HPDE6-E6E7 (cell line): ENCODE data around the gene VN1R5.
"Not testable (repeated sequence)": the region's sequence is repeated elsewhere in the genome, so short reads cannot be mapped to it uniquely, and the experiment has no call there.

ENCODE experiments used
- DNase-seq: peaks from one replicate; pipeline ENCODE4 v3.0.0; 2011; ENCODE audit warnings: missing footprints; ENCODE audit errors: extremely low spot score

The VN1R5 gene

GRCh38 chr1:247273013-247273412 is 17.1 kb downstream of the VN1R5 start:
- no peak for DNase-seq

DNA sequence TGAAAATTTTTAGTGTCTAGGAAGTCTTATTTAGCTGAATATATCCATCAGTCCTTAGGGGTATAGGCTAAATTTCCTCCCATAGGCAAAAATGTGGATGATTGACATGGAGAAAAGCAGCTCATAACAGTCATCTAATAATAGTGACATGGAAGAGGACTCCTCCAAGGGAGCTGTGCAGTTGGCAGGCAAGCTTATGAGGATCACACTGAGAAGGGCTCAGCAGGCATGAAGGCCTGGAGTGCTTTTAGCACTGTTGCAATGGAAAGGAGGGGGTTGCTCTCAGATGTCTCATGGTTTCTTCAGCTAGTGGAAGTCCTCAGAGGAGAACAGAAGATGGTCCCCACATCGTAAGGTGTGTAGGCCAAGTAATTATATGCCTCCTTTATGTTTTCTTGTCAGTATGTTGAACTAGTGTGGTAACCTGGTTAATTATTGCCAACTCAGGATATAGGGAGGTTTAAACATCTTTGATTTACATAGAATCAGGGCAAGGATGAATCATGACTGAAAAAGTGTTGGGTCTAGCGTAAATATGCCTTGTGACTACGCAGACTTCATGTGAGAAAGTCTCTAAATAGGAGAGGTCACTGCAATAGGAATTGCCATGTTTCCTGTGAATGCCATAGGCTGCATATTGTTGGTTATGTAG is 18.9 kb downstream of the VN1R5 start:
- DNase-seq, result no peak

DNA sequence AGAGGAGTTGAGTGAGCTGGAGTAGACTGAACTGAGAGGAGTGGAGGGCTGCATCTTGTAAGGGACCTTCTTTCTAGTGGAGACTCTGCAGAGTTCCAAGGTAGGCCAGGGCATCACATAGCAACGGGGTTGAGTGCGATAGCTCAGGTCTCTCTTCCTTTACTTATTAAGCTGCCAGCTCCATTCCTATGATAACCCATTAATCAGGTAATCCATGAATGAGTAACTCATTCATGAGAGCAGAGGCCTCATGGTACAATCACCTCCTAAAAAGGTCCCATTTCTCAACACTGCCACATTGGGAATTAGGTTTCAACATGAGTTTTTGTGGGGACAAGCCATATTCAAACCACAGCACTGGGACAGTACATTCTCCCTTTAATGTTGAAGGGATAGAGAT is 21.3 kb downstream of the VN1R5 start:
- no peak for DNase-seq

DNA sequence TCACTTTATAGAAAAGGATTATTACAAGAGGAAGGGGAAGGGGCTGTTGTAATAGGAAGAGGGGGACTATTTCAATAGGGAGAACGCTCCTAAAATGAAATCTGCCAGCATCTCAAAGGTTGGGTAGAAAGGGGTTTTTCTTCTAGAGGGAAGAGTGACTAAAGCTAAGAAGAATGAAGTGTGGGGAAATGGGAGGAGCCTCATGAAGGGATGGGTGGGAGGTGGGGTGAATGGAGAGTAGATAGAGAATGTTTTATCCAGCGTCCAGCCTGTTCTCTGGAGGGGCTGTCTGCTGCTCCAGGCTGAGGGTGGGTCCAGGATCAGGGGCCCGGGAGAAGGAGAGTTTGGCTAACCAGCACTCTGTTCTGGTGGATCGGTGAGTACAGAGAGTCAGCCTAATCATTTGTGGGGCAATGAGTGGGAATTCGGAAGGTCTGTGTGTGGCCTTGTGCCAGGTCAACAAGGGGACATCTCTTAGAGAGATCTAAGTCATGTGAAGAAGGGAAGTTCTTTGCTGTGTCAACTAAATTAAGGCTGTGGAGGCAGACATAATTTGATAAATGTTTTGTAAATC is 25.2 kb downstream of the VN1R5 start:
- no peak for DNase-seq

GRCh38 chr1:247286134-247286670 is 30.3 kb downstream of the VN1R5 start:
- DNase-seq, result no peak

DNA sequence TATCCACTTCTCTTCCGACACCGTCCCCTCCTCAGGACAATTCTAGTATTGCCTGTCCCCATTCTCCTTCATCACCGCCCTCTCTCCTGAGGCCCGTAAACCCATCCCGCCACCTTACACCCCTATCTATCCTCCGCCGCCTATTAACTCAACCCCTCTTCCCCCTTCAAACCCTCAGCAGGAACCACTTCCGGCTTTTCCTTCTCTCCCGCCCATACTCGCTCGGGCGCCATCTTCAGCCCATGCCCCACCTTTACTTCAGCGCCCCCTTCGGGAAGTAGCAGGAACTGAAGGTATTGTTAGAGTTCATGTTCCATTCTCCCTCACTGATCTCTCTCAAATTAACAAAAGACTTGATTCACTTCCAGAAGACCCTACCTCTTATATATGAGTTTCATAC is 31.6 kb downstream of the VN1R5 start:
- no peak for DNase-seq

GRCh38 chr1:247288341-247288740 is 32.5 kb downstream of the VN1R5 start:
- no peak for DNase-seq

GRCh38 chr1:247289274-247289892 is 33.5 kb downstream of the VN1R5 start:
- DNase-seq, result not testable (repeated sequence)

- no peak for DNase-seq
Observed at GRCh38 chr1:247290576-247290975, 34.7 kb downstream of the VN1R5 start.

DNA sequence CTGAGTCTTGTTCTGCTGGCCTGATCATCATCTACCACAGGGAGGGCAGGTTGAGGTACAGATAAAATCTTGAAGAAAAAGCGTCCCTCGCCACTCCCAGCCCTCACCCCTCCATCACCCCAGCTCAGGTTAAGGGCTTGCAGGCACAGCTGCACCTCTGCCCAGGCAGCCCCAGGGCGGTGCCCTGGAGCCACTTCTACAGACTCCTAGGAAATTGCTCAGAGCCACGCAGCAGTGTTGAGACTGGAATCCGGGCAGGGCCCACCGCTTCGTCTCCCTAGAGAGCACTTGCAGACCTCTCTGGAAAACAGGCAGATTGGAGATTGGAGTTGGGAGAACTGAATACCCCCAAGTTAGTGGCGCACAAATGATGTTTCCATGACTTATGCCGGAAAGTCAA is 35.3 kb downstream of the VN1R5 start:
- DNase-seq, result no peak

DNA sequence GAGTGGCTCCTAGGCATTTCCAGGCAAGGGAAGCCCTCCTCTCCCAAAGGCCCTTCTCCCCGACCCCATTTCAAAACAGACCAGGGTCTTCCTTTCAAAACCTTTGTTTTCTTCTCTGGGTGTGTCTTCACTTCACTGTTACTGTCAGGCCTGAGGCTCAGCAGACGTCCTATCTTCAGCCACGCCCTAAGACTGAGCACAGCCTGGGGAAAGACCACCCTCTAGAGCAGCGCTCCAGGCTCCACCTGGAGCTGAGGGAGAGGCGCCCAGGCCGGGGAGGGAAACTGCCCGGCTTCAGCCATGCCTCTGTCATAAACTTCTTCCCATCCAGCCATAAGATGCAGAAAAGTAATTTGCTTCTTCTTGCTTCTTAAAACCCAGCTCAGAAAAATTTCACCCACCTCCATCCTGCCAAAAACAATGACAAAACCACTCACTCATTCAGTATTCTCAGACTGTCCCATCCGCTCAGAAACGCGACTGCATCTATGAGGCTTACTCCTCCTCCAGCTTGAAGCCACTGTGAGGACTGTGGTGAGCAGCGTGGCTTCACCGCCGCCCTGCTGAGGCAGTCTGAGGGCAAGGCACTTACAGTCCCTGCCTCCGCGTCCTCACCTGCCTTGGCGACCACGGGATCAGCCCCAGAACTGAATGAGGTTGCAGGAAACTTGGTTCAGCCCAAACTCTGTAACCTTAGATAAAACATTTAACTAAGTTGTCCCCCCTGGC is 36.1 kb downstream of the VN1R5 start:
- DNase-seq, result no peak

DNA sequence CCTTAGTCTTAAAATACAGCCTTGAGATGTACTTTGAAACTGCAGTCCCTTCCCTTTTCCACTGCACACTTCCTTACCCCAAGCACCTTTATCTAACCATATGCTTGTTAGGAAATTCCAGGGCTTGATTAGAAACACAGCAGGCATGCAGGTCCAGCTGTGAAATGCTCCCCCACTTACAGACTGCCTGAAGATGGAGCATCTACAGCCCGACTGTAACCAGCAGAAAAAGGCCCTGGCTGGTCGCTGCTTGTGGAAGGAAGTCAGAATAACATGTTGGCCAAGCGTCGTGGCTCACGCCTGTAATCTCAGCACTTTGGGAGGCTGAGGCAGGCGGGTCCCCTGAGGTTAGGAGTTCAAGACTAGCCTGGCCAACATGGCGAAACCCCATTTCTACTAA is 37.2 kb downstream of the VN1R5 start:
- no peak for DNase-seq

DNA sequence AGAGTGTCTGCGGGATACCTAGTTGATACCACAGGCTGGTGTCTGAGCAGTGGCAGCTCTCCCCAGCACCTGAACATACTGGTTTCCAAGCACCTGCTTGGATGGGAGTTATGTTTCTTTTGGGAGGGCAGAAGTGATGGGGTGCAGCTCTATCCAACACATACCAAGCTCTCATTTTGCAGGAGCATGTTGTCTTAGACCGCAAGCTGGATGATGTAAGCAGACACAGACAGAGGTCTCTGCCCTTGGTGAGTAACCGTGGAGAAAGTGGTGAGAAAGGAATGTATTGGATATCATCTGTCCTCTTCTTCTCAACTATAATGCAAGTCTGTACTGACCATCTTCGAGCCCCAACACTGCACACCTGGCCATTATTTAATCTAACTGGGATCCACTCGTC is 38.4 kb downstream of the VN1R5 start:
- no peak for DNase-seq

DNA sequence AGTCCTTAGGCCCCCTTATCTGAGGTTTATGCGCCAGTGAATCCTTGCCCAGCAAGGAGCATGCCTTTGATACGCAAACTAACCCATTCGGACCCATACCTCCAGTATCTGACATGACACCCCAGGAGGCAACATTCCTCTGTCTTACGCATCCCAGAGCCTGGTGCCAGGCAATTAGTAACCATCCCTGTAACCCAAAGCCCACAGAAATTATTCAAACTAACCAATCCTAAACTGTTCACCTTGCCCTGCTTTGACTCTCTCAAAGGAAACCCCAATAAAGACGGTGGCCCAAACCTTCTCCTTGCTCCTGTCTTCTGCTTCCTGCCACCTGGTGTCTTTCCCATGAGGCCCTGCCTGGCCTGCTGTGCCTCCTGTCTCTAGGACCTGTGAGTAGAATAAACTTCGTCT is 39.4 kb downstream of the VN1R5 start:
- DNase-seq, result no peak

GRCh38 chr1:247295746-247296145 is 39.9 kb downstream of the VN1R5 start:
- no peak for DNase-seq

DNA sequence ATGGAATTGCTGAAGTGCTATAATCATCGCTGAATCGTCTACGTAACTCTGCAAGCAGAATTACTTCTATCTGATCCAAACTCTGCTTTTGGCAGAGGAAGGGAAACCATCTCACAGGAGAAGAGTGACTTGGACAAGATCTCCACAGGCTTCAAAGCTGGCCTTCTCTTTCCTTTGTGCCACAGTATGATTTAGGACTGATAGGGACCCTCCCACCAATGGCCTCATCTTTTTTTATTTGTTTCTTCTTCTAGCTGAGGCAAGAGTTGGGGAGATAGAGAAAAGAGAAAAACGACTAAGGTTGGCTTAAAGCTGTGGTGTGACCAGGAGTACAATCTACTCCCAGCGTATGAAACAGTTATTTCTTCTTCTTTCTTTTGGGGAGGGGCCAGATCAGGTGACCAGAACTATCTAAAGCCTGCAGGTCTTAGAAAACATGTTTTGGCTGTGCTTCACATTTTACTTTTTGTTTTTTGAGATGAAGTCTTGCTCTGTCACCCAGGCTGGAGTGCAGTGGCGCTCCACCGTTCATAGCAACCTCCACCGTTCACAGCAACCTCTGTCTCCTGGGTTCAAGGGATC is 40.8 kb downstream of the VN1R5 start:
- DNase-seq, result no peak

DNA sequence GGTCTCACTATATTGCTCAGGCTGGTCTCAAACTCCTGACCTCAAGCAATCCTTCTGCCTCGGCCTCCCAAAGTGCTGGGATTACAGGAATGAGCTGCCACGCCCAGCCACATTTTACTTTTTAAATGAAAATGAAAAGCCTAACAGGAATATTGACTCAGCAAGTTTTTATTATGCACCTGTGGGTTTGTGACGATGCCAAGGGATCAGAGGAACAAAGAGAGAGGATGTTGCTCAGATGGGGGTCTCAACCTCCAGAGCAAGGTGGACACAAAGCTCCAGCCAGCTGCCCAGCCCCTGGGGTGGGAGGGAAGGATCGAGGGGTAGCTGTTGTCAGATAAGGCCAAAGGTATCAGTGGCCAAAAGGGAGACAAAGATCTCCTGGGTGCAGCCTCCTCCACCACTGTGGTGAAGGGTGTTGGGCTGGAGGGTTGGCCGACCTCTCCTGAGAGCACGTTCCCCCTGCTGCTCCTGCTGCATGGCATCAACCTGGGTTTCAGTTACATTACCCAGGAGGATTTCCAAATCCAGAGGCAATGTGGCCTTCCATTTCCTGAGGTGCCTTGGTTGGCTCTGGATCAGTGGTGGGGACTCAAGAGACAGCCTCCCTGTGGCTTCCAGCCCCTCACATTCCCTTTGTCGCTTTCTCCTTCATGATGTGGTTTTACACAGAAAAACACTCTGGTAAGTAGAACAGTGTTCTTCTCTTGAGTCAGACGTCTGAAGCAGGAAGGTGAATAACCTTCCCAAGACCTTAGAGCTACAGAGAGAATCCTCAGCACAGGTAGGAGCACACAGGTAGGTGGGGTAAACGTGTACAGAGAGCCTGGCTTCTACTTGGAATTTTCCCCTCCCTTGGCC is 41.6 kb downstream of the VN1R5 start:
- DNase-seq, result no peak

- no peak for DNase-seq
Observed at GRCh38 chr1:247298124-247298481, 42.2 kb downstream of the VN1R5 start.

DNA sequence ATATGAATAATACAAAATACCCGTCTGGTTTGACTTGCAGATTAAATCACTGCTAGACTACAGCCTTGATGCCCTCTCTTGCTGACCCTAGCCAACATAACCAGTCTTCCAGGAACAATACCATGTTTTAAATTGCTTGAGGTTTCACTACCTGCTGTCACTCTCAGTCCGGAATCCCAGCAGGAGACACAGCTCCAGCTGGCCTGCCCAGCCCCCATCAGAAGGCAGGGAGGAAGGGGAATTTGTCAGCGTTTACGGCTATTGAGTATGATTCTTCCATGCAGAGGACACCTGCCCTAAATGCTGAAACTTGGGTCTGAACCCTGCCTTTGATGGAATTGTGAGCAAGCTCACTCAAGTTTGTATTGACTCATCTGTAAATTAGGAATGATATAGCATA is 42.8 kb downstream of the VN1R5 start:
- DNase-seq, result no peak

GRCh38 chr1:247299723-247300381 is 44.0 kb downstream of the VN1R5 start:
- DNase-seq, result no peak
